ENCODE results near the gene SLC4A7.

The SLC4A7 gene

GRCh38 chr3:27345493-27345892 lies 138.7 kb downstream of the SLC4A7 start:
- no peak overlapping the region for H3K27ac ChIP-seq (ENCODE audit: extremely low read depth, low read depth, low read length)
- ChIA-PET POLR2A (no interaction called here), CTCF (interaction anchor here (1.3 kb wide), 1 partner anchor 336 kb away, joined by 3 read pairs; no protein-coding TSS in a partner anchor)
- H3K4me1 ChIP-seq (ENCODE audit: control insufficient read depth, insufficient read depth, low read length) = no peaks in the 10 kb centered on the region
- H3K4me3 ChIP-seq (ENCODE audit: low read depth, low read length) = no peak overlapping the region
- no peaks in the 10 kb centered on the region for H3K9me3 ChIP-seq (ENCODE audit: control insufficient read depth, insufficient read depth, low read depth, low read length)
- H3K36me3 ChIP-seq (ENCODE audit: control insufficient read depth in 2 of 2, insufficient read depth in 1 of 2, low read length in 2 of 2) = no peaks in the 10 kb centered on the region
- TF ChIP-seq YY2 (tag by site-specific recombination; IDR thresholded peaks at IDR 0.05) (no peak), ZNF837 (tag by site-specific recombination; IDR thresholded peaks at IDR 0.05) (no peak), ZNF560 (tag by site-specific recombination; IDR thresholded peaks at IDR 0.05; ENCODE audit: borderline replicate concordance) (no peak), ZNF19 (tag by site-specific recombination; IDR thresholded peaks at IDR 0.05; ENCODE audit: low read depth) (no peak), ZNF654 (tag by site-specific recombination; IDR thresholded peaks at IDR 0.05; ENCODE audit: low read depth) (no peak), ZBTB8A (tag by site-specific recombination; IDR thresholded peaks at IDR 0.05) (no peak), SP7 (tag by site-specific recombination; IDR thresholded peaks at IDR 0.05) (no peak), ZNF274 (IDR thresholded peaks at IDR 0.05; ENCODE audit: low read length) (no peak), ZNF274 (tag by site-specific recombination; IDR thresholded peaks at IDR 0.05; ENCODE audit: borderline replicate concordance) (no peak), ZNF140 (tag by site-specific recombination; IDR thresholded peaks at IDR 0.05) (no peak)

- TF ChIP-seq ZBTB44 (tag by site-specific recombination; IDR thresholded peaks at IDR 0.05) = no peak
- TF ChIP-seq ZBTB6 (tag by site-specific recombination; IDR thresholded peaks at IDR 0.05) = no peak
- Histone ChIP-seq H3K4me3 (ENCODE audit: low read depth, low read length) (no peak overlapping the region), H3K36me3 (ENCODE audit: control insufficient read depth in 2 of 2, insufficient read depth in 1 of 2, low read length in 2 of 2) (no peaks in the 10 kb centered on the region), H3K4me1 (ENCODE audit: control insufficient read depth, insufficient read depth, low read length) (no peaks in the 10 kb centered on the region), H3K27ac (ENCODE audit: extremely low read depth, low read depth, low read length) (no peak overlapping the region), H3K9me3 (ENCODE audit: control insufficient read depth, insufficient read depth, low read depth, low read length) (no peaks in the 10 kb centered on the region)
- ChIA-PET CTCF (no interaction called here), POLR2A (no interaction called here)
Observed at GRCh38 chr3:27345045-27345444, 139.1 kb downstream of the SLC4A7 start.

GRCh38 chr3:27344192-27344591 lies 140.0 kb downstream of the SLC4A7 start:
- Histone ChIP-seq H3K27ac (ENCODE audit: extremely low read depth, low read depth, low read length) (no peak overlapping the region), H3K4me3 (ENCODE audit: low read depth, low read length) (no peak overlapping the region), H3K4me1 (ENCODE audit: control insufficient read depth, insufficient read depth, low read length) (no peaks in the 10 kb centered on the region), H3K9me3 (ENCODE audit: control insufficient read depth, insufficient read depth, low read depth, low read length) (no peaks in the 10 kb centered on the region), H3K36me3 (ENCODE audit: control insufficient read depth in 2 of 2, insufficient read depth in 1 of 2, low read length in 2 of 2) (no peaks in the 10 kb centered on the region)
- CTCF ChIA-PET = no interaction called here
- TF ChIP-seq PRDM10 (tag by site-specific recombination; IDR thresholded peaks at IDR 0.05) = no peak
- POLR2A ChIA-PET = no interaction called here
